HUDEP-2 (cell line): ENCODE measurements around the gene PRAMEF5.
"Not testable (repeated sequence)": the region's sequence is repeated elsewhere in the genome, so short reads cannot be mapped to it uniquely, and the experiment has no call there.

Source experiments
- DNase-seq, 76 experiments: peaks; one replicate each; lab custom pipeline; 2025; ENCODE audit not compliant: unreplicated experiment in 76 of 76; lab: John Stamatoyannopoulos, UW

PRAMEF5 gene

DNA sequence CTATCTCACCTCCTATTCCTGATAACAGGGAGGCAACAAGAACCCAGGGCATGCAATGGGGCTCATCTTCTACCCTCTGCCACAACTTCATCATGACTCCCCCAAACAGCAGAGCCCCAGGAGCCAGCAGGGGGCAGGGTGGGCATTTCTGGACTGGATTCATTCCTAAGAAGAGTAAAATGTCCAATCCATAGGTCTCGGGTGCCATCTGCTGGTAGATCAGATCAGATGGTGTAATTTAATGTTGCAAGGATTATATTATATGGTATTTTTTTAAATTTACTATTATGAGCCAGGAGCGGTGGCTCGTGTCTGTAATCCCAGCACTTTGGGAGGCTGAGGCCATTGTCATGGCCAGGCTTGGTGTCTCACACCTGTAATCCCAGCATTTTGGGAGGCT, 11.1 kb downstream of the PRAMEF5 start:
- not testable (repeated sequence) for DNase-seq

GRCh38 chr1:13277016-13277415, 23.0 kb downstream of the PRAMEF5 start:
- not testable (repeated sequence) for DNase-seq

GRCh38 chr1:13279617-13280016, 25.6 kb downstream of the PRAMEF5 start:
- DNase-seq: not testable (repeated sequence)

GRCh38 chr1:13285037-13285436, 31.0 kb downstream of the PRAMEF5 start, which contains the start of gene PRAMEF8:
Gene PRAMEF8, minus strand, starts transcription at chr1:13285137. Its CDS starts 1,046 bp downstream, at chr1:13284091.
- not testable (repeated sequence) for DNase-seq

DNA sequence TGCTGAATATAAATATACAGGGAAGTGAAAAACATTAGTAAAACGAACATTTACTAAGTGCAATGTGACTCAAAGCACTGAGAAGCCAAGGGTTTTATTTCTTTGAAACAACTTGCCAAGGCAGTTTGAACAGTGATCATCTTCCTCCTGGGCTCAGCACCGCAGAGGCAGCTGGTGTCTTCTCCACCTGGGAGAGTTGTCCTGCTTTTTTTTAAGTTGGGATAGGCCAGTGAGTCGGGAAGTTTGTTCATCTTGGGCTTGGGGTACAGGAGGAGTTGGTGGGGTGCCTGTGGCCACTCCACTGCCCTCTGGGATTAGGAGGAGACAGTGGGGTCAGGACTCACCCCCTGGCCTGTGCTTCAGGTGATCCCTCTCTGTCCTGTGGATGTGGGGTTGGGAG, 35.0 kb downstream of the PRAMEF5 start:
- DNase-seq: not testable (repeated sequence)

- not testable (repeated sequence) for DNase-seq
Observed at GRCh38 chr1:13297216-13297931, 43.4 kb downstream of the PRAMEF5 start.

GRCh38 chr1:13298699-13299098, 44.7 kb downstream of the PRAMEF5 start:
- not testable (repeated sequence) for DNase-seq

DNA sequence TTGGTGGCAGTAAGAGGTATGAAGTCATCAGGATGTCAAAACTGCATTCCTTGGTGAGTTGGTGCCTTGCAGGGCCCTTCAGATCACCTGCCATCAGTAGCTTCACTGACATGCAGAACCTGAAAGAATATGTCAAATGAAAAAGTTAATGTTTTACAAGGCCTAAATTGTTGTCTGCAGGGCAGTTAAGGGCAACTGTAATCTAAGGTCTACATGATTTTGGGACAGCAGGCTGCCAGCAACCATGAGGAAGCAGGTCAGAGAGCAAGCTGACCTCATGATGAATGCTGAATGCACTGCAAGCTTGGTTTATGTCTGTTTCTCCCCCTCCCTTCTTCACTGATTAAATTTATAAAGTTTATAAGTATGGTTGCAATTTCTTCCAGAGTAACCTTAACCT, 48.2 kb downstream of the PRAMEF5 start:
- DNase-seq: not testable (repeated sequence)

GRCh38 chr1:13303239-13303638, 49.2 kb downstream of the PRAMEF5 start, which contains the start of gene PRAMEF33:
Gene PRAMEF33, plus strand, starts transcription at chr1:13303539. Its CDS starts 2,416 bp downstream, at chr1:13305955.
- DNase-seq: not testable (repeated sequence)
